Activated T-cell treated with anti-CD3 and anti-CD28 coated beads for 24 hours (primary cell): Measurements from ENCODE around the gene MYL4.

Experiments used
- DNase-seq: peaks from one replicate; pipeline ENCODE4 v3.0.0-alpha.2; 2020; ENCODE audit warnings: low read depth

The MYL4 gene

GRCh38 chr17:47273245-47273644 lies 64.1 kb downstream of the MYL4 start:
- DNase-seq, result no peak
